Measurements from ENCODE around the gene TMEM47. TPM values are rescaled to one million over a fixed set of nuclear protein-coding genes. Genes with fewer than 3 reads are reported as not detected.

Gene TMEM47
- total RNA-seq = 24.5 TPM
- long read RNA-seq, full-length matches to known transcripts = 10 of 13 reads
- long read RNA-seq, partial matches to known transcripts = 0 of 13 reads
- long read RNA-seq, other reads (novel, unspliced or antisense) = 3 of 13 reads

GRCh38 chrX:34656842-34657725 is at the start of gene TMEM47:
Gene TMEM47 (minus strand): TSS chrX:34657285. CDS start chrX:34657029, 256 bp downstream.
- DNase-seq (ENCODE audit: low spot score) = peak; percentile 90

- DNase-seq (ENCODE audit: low spot score) = no peak
Observed at GRCh38 chrX:34687095-34687494, 30.0 kb upstream of the TMEM47 start.

- no peak for DNase-seq (ENCODE audit: low spot score)
Observed at GRCh38 chrX:34659575-34659974, 2.5 kb upstream of the TMEM47 start.

- DNase-seq (ENCODE audit: low spot score) = no peak
Observed at GRCh38 chrX:34658326-34658725, 1.2 kb upstream of the TMEM47 start.

- no peak for DNase-seq (ENCODE audit: low spot score)
Observed at GRCh38 chrX:34657726-34658070, 613 bp upstream of the TMEM47 start.

- no peak for DNase-seq (ENCODE audit: low spot score)
Observed at GRCh38 chrX:34656467-34656841, 631 bp downstream of the TMEM47 start.

GRCh38 chrX:34655501-34656455 is 1.3 kb downstream of the TMEM47 start:
- DNase-seq (ENCODE audit: low spot score) = no peak

GRCh38 chrX:34654696-34655490 is 2.2 kb downstream of the TMEM47 start:
- no peak for DNase-seq (ENCODE audit: low spot score)

- no peak for DNase-seq (ENCODE audit: low spot score)
Observed at GRCh38 chrX:34653811-34654210, 3.3 kb downstream of the TMEM47 start.

- DNase-seq (ENCODE audit: low spot score) = no peak
Observed at GRCh38 chrX:34642849-34643248, 14.2 kb downstream of the TMEM47 start.

GRCh38 chrX:34638116-34638515 is 19.0 kb downstream of the TMEM47 start:
- DNase-seq (ENCODE audit: low spot score) = no peak

- DNase-seq (ENCODE audit: low spot score) = no peak
Observed at GRCh38 chrX:34634349-34634748, 22.7 kb downstream of the TMEM47 start.

- no peak for DNase-seq (ENCODE audit: low spot score)
Observed at GRCh38 chrX:34632384-34632783, 24.7 kb downstream of the TMEM47 start.

- DNase-seq (ENCODE audit: low spot score) = no peak
Observed at GRCh38 chrX:34631479-34632220, 25.4 kb downstream of the TMEM47 start.

GRCh38 chrX:34629572-34629971 is 27.5 kb downstream of the TMEM47 start:
- DNase-seq (ENCODE audit: low spot score) = no peak

- DNase-seq (ENCODE audit: low spot score) = no peak
Observed at GRCh38 chrX:34624416-34624815, 32.7 kb downstream of the TMEM47 start.

GRCh38 chrX:34619920-34620319 is 37.2 kb downstream of the TMEM47 start:
- no peak for DNase-seq (ENCODE audit: low spot score)

GRCh38 chrX:34612036-34612435 is 45.0 kb downstream of the TMEM47 start:
- DNase-seq (ENCODE audit: low spot score) = no peak

- no peak for DNase-seq (ENCODE audit: low spot score)
Observed at GRCh38 chrX:34598362-34598761, 58.7 kb downstream of the TMEM47 start.

GRCh38 chrX:34586936-34587335 is 70.1 kb downstream of the TMEM47 start:
- no peak for DNase-seq (ENCODE audit: low spot score)
